NCI-H69 (cell line): ENCODE data around the gene COP1.
"Not testable (repeated sequence)": the region's sequence is repeated elsewhere in the genome, so short reads cannot be mapped to it uniquely, and the experiment has no call there.

Source experiments
- DNase-seq: peaks from one replicate; lab custom pipeline; 2025; lab: John Stamatoyannopoulos, UW

Gene COP1

GRCh38 chr1:176033881-176034280, 173.2 kb downstream of the COP1 start:
- peak; percentile 11 for DNase-seq

DNA sequence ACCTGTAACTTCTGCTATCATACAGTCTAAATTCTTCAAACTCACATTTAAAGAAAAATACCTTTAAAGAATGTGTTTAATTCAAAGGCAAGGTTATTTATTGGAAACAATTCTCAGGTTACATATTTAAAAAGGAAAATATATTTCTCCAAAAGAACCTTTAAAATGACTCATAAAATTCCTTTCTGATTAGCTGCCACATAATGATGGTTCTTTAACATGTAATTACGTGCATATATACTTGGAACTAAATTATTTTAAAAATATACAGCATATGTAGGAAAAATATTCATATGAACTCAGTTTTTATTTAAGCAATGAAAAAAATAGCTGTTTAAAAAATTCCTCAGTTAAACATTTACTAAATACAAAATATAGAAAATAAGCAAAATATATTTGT, 173.6 kb downstream of the COP1 start:
- no peak for DNase-seq

DNA sequence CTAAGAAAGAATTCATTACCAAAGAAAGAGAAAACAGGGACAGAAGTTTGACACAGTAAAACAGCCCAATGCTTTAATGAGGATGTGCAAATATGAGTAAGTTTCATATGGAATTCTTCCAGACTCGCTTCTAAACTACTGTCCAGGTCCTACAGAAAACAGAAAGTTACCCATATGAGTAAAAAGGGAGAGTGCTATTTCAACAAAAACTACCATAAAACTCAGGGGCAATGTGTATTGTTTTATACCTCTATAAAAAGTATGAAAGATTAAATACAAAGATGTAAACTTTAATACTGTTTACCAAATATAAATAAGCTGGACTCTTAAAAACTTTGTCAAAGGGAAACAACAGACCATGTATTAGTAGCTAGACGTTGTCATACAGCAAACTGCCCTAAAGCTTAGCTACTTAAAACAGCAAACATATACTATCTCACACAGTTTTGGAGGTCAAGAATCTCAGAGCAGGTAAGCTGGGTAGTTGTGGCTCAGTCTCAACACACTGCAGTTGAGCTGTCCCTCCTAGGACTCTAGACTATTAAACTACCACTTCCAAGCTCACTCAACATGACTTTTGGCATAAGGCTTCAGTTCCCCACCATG, 174.9 kb downstream of the COP1 start:
- DNase-seq, result no peak

DNA sequence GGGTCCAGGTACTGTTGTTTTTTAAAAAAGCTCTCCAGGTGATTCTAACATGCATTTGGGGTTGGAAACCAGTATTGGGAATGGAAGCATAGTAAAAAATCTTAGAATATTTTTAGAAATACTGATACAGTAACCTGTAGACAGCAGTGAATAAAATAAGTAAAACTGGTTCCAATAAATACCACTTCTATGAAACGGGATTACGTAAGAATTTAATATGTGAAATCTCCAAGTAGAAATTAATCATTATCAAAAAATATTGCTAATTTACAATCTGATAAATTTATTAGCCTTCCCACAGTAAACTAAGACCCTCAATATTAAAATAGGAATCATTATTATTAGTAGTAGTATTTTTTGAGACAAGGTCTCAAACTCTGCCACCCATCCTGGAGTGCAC, 177.5 kb downstream of the COP1 start:
- DNase-seq, result no peak

DNA sequence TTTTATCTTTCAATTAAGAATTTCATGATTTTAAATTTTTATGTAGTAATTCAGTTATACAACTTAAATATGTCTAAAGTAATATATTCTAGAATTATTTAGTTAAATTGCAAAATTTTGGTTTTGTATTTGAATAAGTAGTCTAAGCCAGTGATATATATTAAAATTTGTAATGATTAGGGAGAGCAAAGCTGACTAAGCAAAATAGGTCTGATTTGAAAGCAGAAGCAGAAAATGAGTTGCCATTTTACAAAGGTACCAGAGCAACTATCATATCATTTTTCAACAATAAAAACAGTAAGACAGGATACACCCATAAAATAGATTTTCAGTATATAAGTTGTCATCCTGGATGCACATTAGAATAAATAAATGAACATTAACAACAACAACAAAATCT, 177.9 kb downstream of the COP1 start:
- no peak for DNase-seq

GRCh38 chr1:176027934-176028333, 179.2 kb downstream of the COP1 start:
- peak; percentile 41 for DNase-seq

DNA sequence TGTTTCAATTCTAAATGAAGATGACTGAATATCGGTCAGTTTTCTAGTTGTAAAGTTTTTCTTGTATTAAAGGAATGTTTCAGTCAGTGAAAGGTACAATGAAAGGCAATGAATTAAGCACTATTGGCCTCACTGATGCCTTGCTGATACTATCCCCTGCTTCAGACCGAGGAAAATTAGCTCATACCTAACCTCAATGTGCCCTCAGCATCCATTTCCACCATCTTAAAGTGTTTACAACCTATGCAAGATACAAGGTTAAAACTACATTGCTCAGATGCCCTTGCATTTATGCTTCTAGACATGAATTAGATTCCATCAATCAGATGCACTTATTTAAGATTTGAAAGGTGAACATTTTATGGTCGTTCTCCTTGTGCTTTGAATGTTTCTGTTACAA, 184.5 kb downstream of the COP1 start:
- DNase-seq, result no peak

DNA sequence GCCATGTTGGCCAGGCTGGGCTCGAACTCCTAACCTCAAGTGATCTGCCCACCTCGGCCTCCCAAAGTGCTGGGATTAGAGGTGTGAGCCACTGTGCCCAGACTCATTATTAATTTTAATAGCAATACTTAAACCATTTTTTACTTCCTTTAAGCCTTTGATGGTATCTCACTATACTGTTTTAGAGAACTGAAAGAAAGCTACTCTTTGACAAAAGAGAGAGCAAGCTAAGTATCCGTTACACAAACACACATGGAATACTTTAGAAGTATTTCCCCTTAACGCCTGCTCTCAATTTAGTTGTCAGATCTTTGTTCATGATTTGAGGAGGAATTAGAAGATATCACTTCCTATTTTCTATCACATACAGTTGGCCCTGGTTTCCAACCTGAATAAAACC, 189.4 kb downstream of the COP1 start:
- no peak for DNase-seq

DNA sequence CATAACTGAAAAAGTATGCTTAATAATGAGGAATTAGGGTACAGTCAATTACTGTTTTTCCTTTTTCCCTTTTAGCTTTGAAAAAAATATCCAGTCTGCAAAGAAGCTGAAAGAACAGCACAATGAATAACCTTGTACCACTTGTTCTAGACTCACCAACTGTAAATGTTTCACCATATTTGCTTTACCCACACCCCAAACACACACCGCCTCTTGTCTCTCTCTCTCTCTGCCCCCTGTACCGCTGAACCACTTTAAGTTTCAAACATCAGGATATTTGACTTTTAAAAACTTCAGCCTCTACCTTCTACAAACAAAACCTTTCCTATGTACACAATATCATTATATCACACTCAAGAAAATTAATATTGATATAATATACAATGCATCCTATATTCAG, 197.1 kb downstream of the COP1 start:
- DNase-seq, result no peak

DNA sequence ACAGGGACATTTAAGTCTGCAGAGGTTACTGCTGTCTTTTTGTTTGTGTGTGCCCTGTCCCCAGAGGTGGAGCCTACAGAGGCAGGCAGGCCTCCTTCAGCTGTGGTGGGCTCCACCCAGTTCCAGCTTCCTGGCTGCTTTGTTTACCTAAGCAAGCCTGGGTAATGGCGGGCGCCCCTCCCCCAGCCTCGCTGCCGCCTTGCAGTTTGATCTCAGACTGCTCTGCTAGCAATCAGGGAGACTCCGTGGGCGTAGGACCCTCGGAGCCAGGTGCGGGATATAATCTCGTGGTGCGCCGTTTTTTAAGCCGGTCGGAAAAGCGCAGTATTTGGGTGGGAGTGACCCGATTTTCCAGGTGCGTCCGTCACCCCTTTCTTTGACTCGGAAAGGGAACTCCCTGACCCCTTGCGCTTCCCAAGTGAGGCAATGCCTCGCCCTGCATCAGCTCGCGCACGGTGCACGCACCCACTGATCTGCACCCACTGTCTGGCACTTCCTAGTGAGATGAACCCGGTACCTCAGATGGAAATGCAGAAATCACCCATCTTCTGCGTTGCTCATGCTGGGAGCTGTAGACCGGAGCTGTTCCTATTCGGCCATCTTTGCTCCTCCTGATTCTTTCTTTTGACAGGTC, 199.2 kb downstream of the COP1 start:
- DNase-seq, result not testable (repeated sequence)

GRCh38 chr1:175994660-175995059, 212.4 kb downstream of the COP1 start:
- DNase-seq, result not testable (repeated sequence)

GRCh38 chr1:175992825-175993224, 214.3 kb downstream of the COP1 start:
- not testable (repeated sequence) for DNase-seq

GRCh38 chr1:175992202-175992601, 214.9 kb downstream of the COP1 start:
- DNase-seq, result not testable (repeated sequence)

DNA sequence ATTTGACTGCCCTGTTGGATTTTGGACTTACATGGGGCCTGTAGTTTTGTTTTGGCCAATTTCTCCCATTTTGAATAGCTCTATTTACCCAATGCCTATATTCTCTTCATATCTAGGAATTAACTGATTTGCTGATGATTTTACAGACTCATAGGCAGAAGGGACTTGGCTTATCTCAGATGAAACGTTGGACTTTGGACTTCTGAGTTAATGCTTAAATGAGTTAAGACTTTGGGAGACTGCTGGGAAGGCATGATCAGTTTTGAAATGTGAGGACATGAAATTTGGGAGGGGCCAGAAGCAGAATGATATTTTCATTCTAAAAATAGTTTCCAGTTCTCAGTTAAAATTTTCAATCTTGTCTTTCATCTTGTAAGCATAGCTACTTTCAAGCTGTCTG, 222.3 kb downstream of the COP1 start:
- DNase-seq, result no peak

DNA sequence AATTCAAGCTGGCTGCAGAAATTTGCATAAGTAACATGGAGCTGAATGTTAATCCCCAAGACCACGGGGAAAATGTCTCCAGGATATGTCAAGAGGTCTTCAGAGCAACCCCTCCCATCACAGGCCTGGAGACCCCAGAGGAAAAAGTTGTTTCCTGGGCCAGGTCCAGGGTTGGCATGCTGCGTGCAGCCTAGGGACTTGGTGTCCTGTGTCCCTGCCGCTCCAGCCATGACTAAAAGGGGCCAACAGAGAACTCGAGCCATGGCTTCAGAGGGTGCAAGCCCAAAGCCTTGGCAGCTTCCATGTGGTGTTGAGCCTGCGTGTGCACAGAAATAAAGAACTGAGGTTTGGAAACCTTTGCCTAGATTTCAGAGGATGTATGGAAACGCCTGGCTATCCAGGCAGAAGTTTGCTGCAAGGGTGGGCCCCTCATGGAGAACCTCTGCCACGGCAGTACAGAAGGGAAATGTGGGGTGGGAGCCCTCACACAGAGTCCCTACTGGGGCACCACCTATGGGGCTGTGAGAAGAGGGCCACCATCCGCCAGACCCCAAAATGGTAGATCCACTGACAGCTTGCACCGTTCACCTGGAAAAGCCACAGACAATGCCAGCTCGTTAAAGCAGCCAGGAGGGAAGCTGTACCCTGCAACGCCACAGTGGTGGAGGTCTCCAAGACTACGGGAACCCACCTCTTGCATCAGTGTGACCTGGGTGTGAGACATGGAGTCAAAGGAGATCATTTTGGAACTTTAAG, 222.9 kb downstream of the COP1 start:
- no peak for DNase-seq

- DNase-seq, result not testable (repeated sequence)
Observed at GRCh38 chr1:175983363-175983762, 223.7 kb downstream of the COP1 start.

GRCh38 chr1:175981128-175981527, 226.0 kb downstream of the COP1 start:
- no peak for DNase-seq

- no peak for DNase-seq
Observed at GRCh38 chr1:175978926-175979325, 228.2 kb downstream of the COP1 start.

DNA sequence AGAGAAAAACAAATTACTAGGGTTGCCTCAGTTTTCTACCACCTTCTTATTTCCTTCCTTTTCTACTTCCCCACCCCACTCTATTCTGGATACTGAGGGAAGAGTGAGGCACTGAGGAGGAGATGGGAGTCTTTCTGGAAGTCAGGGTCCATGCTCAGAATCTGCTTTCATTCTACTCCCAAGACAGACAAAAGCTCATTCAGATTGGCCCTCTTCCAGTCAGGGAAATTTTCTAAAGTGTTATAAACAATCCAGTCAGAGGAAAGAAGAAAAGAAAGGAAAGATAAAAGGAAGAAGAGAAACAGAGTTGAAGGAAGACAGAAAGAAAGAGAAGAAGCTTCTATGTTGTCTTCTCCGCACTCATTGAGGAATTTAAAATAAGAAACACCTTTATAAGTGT, 228.6 kb downstream of the COP1 start:
- DNase-seq, result peak; percentile 8

DNA sequence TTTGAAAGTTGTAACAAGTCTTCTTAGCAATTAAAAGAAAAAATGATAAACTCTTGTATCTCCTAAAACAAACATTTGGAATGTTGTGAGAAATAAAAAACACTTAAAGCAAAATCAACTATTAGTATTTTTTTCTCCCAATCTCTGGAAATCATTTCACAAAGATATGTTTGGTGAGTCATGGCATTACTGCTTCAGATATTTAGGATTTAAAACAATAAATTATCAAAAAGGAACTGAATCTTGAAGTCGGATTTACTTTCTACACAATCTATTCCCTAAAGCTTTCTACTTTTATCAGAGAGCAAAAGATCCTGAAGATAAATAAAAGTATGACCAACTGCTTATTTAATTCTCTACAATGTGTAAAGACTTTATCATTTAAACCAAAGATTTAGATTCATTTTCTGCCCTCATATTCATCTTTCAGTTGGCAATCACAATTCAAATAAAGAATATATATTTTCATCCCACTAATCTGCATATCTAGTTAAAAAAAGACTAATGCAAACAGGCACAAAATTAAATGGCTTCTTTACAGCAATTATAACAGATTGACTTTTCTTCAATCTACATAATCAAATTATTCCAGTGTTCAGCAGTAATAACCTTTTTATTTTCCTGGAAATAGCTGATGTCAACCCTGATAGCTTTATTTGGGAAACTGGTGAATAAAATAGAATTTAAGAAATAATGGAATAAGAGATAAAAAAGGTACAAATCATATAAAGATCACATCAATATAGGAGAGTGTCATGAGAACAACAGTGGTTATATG, 230.0 kb downstream of the COP1 start:
- no peak for DNase-seq

GRCh38 chr1:175969231-175969630, 237.9 kb downstream of the COP1 start:
- DNase-seq, result no peak

DNA sequence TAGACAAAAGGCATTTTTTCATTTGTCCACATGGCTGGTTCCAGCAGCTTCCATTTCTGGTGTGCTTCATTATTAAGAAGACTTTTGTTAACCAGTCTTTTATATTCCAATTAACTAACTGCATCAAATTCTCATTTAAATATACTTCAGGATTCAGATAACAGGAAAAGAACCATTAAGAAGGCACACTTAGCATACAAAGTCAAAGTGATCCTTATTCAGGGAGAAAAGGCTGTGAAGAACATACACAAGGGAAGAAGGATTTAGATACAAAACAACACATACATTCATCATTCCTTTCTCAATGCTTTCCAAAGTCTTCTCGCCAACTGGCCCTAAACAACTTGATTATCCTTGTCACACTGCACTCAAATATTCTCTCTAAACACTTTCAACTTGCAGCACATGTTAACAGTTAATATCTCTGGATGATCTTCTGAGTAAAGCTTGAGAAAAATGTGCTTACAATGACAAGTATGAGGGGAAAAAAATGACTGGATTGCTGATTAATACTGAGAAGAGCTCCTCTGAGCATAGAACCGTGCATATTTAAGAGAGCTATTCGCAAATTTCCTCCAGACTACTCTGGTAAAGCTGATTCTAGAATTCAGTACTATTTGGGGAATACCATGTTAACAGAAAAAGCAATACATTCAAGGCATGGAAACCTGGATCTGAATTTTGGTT, 238.5 kb downstream of the COP1 start:
- DNase-seq, result no peak
